Activated CD4-positive, alpha-beta T cell treated with anti-CD3 and anti-CD28 coated beads, Interleukin-2, amount 10 ng/mL, durations not matched to agents 24 days and 14 days (primary cell): Measurements from ENCODE around the gene NGF. TPM values are rescaled to one million over a fixed set of nuclear protein-coding genes. Genes with fewer than 3 reads are reported as not detected.

Source experiments
- DNase-seq: peaks from one replicate; pipeline ENCODE4 v3.0.0; 2022
- H3K27ac Mint-ChIP-seq: one replicate; pipeline ENCODE4 v1.8.0; 2022; ENCODE audit warnings: mild to moderate bottlenecking, mixed read lengths
- H3K27me3 Mint-ChIP-seq: one replicate; pipeline ENCODE4 v1.8.0; 2022; ENCODE audit warnings: mixed read lengths
- H3K36me3 Mint-ChIP-seq: one replicate; pipeline ENCODE4 v1.8.0; 2022; ENCODE audit warnings: low read depth, mild to moderate bottlenecking, mixed read lengths
- H3K4me1 Mint-ChIP-seq: one replicate; pipeline ENCODE4 v1.8.0; 2021; ENCODE audit warnings: mixed read lengths
- H3K4me3 Mint-ChIP-seq: one replicate; pipeline ENCODE4 v1.8.0; 2022; ENCODE audit warnings: mild to moderate bottlenecking, moderate library complexity, mixed read lengths
- H3K9me3 Mint-ChIP-seq: one replicate; pipeline ENCODE4 v1.8.0; 2021; ENCODE audit warnings: mixed read lengths
- intact Hi-C: fragments of 100-400 bp; cut with micrococcal nuclease; formaldehyde crosslinking; loops from one replicate; pipeline ENCODE4 v1.15.1; 2023
- total RNA-seq: library from RNA; stranded (reverse); gene quantifications from 2 replicates; pipeline ENCODE4 v1.2.3, GENCODE V29; 2022

The NGF gene
- total RNA-seq, 1 donor from 2014 or later, result not detected

- peaks cover 6% of the 10 kb centered on the region for H3K27me3 Mint-ChIP-seq
- H3K4me3 Mint-ChIP-seq, result no peak overlapping the region
- no peaks in the 10 kb centered on the region for H3K4me1 Mint-ChIP-seq
- no peaks in the 10 kb centered on the region for H3K36me3 Mint-ChIP-seq
- no peak overlapping the region for H3K27ac Mint-ChIP-seq
- no peaks in the 10 kb centered on the region for H3K9me3 Mint-ChIP-seq
- DNase-seq, result no peak
- intact Hi-C loops, result no loop called here
These were observed 11.6 kb downstream of the NGF start for GRCh38 chr1:115326419-115326818.

- Mint-ChIP-seq H3K4me1 (no peaks in the 10 kb centered on the region), H3K27me3 (peaks cover 6% of the 10 kb centered on the region), H3K4me3 (no peak overlapping the region), H3K36me3 (no peaks in the 10 kb centered on the region), H3K27ac (no peak overlapping the region), H3K9me3 (no peaks in the 10 kb centered on the region)
- intact Hi-C loops, result no loop called here
- DNase-seq, result no peak
These were observed 12.2 kb downstream of the NGF start for GRCh38 chr1:115325874-115326273.

GRCh38 chr1:115324649-115325420 lies 13.2 kb downstream of the NGF start:
- no peak overlapping the region for H3K4me3 Mint-ChIP-seq
- no peak for DNase-seq
- no peaks in the 10 kb centered on the region for H3K9me3 Mint-ChIP-seq
- intact Hi-C loops, result no loop called here
- H3K27me3 Mint-ChIP-seq, result peaks cover 6% of the 10 kb centered on the region
- H3K36me3 Mint-ChIP-seq, result no peaks in the 10 kb centered on the region
- no peak overlapping the region for H3K27ac Mint-ChIP-seq
- H3K4me1 Mint-ChIP-seq, result no peaks in the 10 kb centered on the region

GRCh38 chr1:115323366-115324004 lies 14.6 kb downstream of the NGF start:
- no peaks in the 10 kb centered on the region for H3K9me3 Mint-ChIP-seq
- H3K36me3 Mint-ChIP-seq, result no peaks in the 10 kb centered on the region
- H3K27ac Mint-ChIP-seq, result no peak overlapping the region
- no peak for DNase-seq
- H3K4me1 Mint-ChIP-seq, result no peaks in the 10 kb centered on the region
- H3K4me3 Mint-ChIP-seq, result no peak overlapping the region
- intact Hi-C loops, result no loop called here
- H3K27me3 Mint-ChIP-seq, result peaks cover 6% of the 10 kb centered on the region

GRCh38 chr1:115322631-115323030 lies 15.4 kb downstream of the NGF start:
- H3K27ac Mint-ChIP-seq, result no peak overlapping the region
- DNase-seq, result no peak
- H3K4me3 Mint-ChIP-seq, result no peak overlapping the region
- H3K36me3 Mint-ChIP-seq, result no peaks in the 10 kb centered on the region
- no peaks in the 10 kb centered on the region for H3K9me3 Mint-ChIP-seq
- intact Hi-C loops, result no loop called here
- no peaks in the 10 kb centered on the region for H3K4me1 Mint-ChIP-seq
- peaks cover 5% of the 10 kb centered on the region for H3K27me3 Mint-ChIP-seq

- Mint-ChIP-seq H3K4me1 (no peaks in the 10 kb centered on the region), H3K36me3 (no peaks in the 10 kb centered on the region), H3K27me3 (no peaks in the 10 kb centered on the region), H3K4me3 (no peak overlapping the region), H3K27ac (no peak overlapping the region), H3K9me3 (no peaks in the 10 kb centered on the region)
- DNase-seq, result no peak
- intact Hi-C loops, result no loop called here
These were observed 17.7 kb downstream of the NGF start for GRCh38 chr1:115320377-115320776.

GRCh38 chr1:115319706-115320105 lies 18.3 kb downstream of the NGF start:
- H3K36me3 Mint-ChIP-seq, result no peaks in the 10 kb centered on the region
- no peak overlapping the region for H3K27ac Mint-ChIP-seq

GRCh38 chr1:115317101-115318012 lies 20.7 kb downstream of the NGF start:
- Mint-ChIP-seq H3K27me3 (peaks cover 2% of the 10 kb centered on the region), H3K27ac (no peak overlapping the region), H3K4me1 (no peaks in the 10 kb centered on the region), H3K4me3 (no peak overlapping the region), H3K9me3 (no peaks in the 10 kb centered on the region), H3K36me3 (no peaks in the 10 kb centered on the region)
- intact Hi-C loops, result no loop called here
- no peak for DNase-seq

More at GRCh38 chr1:115319706-115320105, 18.3 kb downstream of the NGF start:
- Mint-ChIP-seq H3K9me3 (no peaks in the 10 kb centered on the region), H3K27me3 (no peaks in the 10 kb centered on the region), H3K4me1 (no peaks in the 10 kb centered on the region), H3K4me3 (no peak overlapping the region)
- intact Hi-C loops, result no loop called here
- DNase-seq, result no peak

- Mint-ChIP-seq H3K4me1 (no peaks in the 10 kb centered on the region), H3K4me3 (no peak overlapping the region), H3K9me3 (no peaks in the 10 kb centered on the region), H3K36me3 (no peaks in the 10 kb centered on the region), H3K27me3 (peaks cover 2% of the 10 kb centered on the region), H3K27ac (no peak overlapping the region)
- intact Hi-C loops, result no loop called here
- DNase-seq, result no peak
These were observed 23.3 kb downstream of the NGF start for GRCh38 chr1:115314765-115315164.

GRCh38 chr1:115314092-115314491 lies 24.0 kb downstream of the NGF start:
- no peak for DNase-seq
- H3K4me3 Mint-ChIP-seq, result no peak overlapping the region
- H3K27ac Mint-ChIP-seq, result no peak overlapping the region
- no peaks in the 10 kb centered on the region for H3K9me3 Mint-ChIP-seq
- no peaks in the 10 kb centered on the region for H3K4me1 Mint-ChIP-seq
- peaks cover 2% of the 10 kb centered on the region for H3K27me3 Mint-ChIP-seq
- H3K36me3 Mint-ChIP-seq, result no peaks in the 10 kb centered on the region
- intact Hi-C loops, result no loop called here

- H3K36me3 Mint-ChIP-seq, result no peaks in the 10 kb centered on the region
- intact Hi-C loops, result no loop called here
- H3K4me3 Mint-ChIP-seq, result no peak overlapping the region
- no peak overlapping the region for H3K27ac Mint-ChIP-seq
- DNase-seq, result no peak
- no peaks in the 10 kb centered on the region for H3K4me1 Mint-ChIP-seq
- no peaks in the 10 kb centered on the region for H3K9me3 Mint-ChIP-seq
- H3K27me3 Mint-ChIP-seq, result peaks cover 2% of the 10 kb centered on the region
These were observed 24.9 kb downstream of the NGF start for GRCh38 chr1:115313182-115313581.

GRCh38 chr1:115312742-115313141 lies 25.3 kb downstream of the NGF start:
- DNase-seq, result no peak
- H3K4me1 Mint-ChIP-seq, result no peaks in the 10 kb centered on the region
- H3K27me3 Mint-ChIP-seq, result peaks cover 2% of the 10 kb centered on the region
- H3K4me3 Mint-ChIP-seq, result no peak overlapping the region
- no peaks in the 10 kb centered on the region for H3K9me3 Mint-ChIP-seq
- intact Hi-C loops, result no loop called here
- no peaks in the 10 kb centered on the region for H3K36me3 Mint-ChIP-seq
- H3K27ac Mint-ChIP-seq, result no peak overlapping the region

GRCh38 chr1:115311474-115311989 lies 26.5 kb downstream of the NGF start:
- no peaks in the 10 kb centered on the region for H3K36me3 Mint-ChIP-seq
- H3K27ac Mint-ChIP-seq, result no peak overlapping the region
- intact Hi-C loops, result no loop called here
- peaks cover 2% of the 10 kb centered on the region for H3K27me3 Mint-ChIP-seq
- H3K4me1 Mint-ChIP-seq, result no peaks in the 10 kb centered on the region
- H3K4me3 Mint-ChIP-seq, result no peak overlapping the region
- no peak for DNase-seq
- no peaks in the 10 kb centered on the region for H3K9me3 Mint-ChIP-seq
